Fibroblast of the aortic adventitia (primary cell): ENCODE data around the gene DOP1A. TPM values are rescaled to one million over a fixed set of nuclear protein-coding genes. Genes with fewer than 3 reads are reported as not detected.
A peak's percentile ranks its signal among the peaks of the same experiment; 100 is the strongest.

ENCODE experiments used
- DNase-seq: peaks from one replicate; pipeline ENCODE4 v3.0.0-alpha.2; 2010; ENCODE audit warnings: low read depth
- H3K4me3 ChIP-seq: 2 replicates; pipeline ENCODE4 v1.5.1; 2011; ENCODE audit warnings: low read depth, mild to moderate bottlenecking, control low read depth, low read length, moderate library complexity
- CTCF ChIP-seq: IDR thresholded peaks from 2 replicates; pipeline ENCODE4 v1.5.1; 2011; ENCODE audit warnings: mild to moderate bottlenecking, low read length, control low read depth, inconsistent platforms; ENCODE audit not compliant: insufficient read depth
- total RNA-seq: library from RNA; depleted of rRNA; stranded (reverse); fragments of >200 nt; gene quantifications from 2 replicates; pipeline ENCODE4 v1.2.3, GENCODE V29; 2012; ENCODE audit warnings: low replicate concordance

The DOP1A gene
- total RNA-seq, 1 donor = 32.5 TPM

GRCh38 chr6:83215131-83216047 is 147.9 kb downstream of the DOP1A start:
- peak; percentile 88 for TF ChIP-seq CTCF
- no peak overlapping the region for H3K4me3 ChIP-seq
- DNase-seq = peak; percentile 88

- no peak for TF ChIP-seq CTCF
- DNase-seq = peak; percentile 25
- H3K4me3 ChIP-seq = no peak overlapping the region
These were observed 149.3 kb downstream of the DOP1A start for GRCh38 chr6:83216806-83217205.

Other genes starting within 250 kb of the DOP1A start
- 7.0 and 16.2 TPM in 2 replicates for gene UBE3D, start 1.8 kb upstream of the DOP1A start, total RNA-seq
- gene PGM3, start 125.6 kb downstream of the DOP1A start, total RNA-seq = 30.9 and 87.8 TPM in 2 replicates
- gene RWDD2A, start 125.7 kb downstream of the DOP1A start, total RNA-seq = 4.2 and 5.0 TPM in 2 replicates